ENCODE measurements around the gene MAN1B1. TPM values are rescaled to one million over a fixed set of nuclear protein-coding genes. Genes with fewer than 3 reads are reported as not detected.

Gene MAN1B1
- total and polyA plus RNA-seq, 2 donors (not counting 3 experiments of a cell fraction or from before 2014, with no cell fraction given): 75.3 to 83.3 TPM

DNA sequence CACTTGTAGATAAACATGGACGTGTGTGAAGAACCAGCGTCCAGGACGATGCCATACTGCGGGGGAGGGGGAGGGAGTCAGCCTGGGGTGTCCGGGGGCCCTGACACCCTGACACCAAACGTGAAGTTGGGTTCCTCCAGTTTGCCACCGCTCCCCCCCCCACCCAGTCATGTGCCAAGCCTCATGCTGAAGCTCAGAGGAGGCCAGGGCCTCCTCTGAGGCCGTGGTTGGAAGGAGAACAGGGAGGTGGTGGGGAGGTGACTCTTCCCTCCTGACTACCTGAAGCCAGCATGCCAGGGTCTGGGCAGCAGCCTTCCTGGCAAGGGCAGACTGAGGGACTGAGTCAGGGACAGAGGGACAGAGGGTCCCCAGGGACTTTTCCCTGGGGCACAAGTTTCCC, 34.5 kb upstream of the MAN1B1 start:
- Histone ChIP-seq H3K79me2 (ENCODE audit: control insufficient read depth, insufficient read depth, low read length) (no peaks in the 10 kb centered on the region), H3K9me3 (replicated peaks; ENCODE audit: control insufficient read depth, insufficient read depth, low read length) (no peaks in the 10 kb centered on the region), H3K9me1 (replicated peaks; ENCODE audit: control insufficient read depth, extremely low read depth, insufficient read depth, low read length) (no peaks in the 10 kb centered on the region), H2AFZ (ENCODE audit: low read depth, low read length) (no peak overlapping the region), H3K27me3 (ENCODE audit: control insufficient read depth in 2 of 2, insufficient read depth in 2 of 2, low read length in 2 of 2) (peaks cover 8 to 21% of the 10 kb centered on the region in 2 experiments), H4K20me1 (replicated peaks; ENCODE audit: control insufficient read depth, extremely low read depth, insufficient read depth, low read length) (no peaks in the 10 kb centered on the region), H3K4me3 (replicated peaks in 1 of 3; ENCODE audit: insufficient read depth in 1 of 3, low read depth in 1 of 3, low read length in 3 of 3) (no peak overlapping the region), H3K4me2 (ENCODE audit: insufficient read depth, low read length) (no peak overlapping the region), H3K9ac (replicated peaks; ENCODE audit: extremely low read depth, insufficient read depth, low read length) (no peak overlapping the region), H3K27ac (ENCODE audit: insufficient read depth, low read depth, low read length) (no peak overlapping the region), H3K4me1 (ENCODE audit: control insufficient read depth, extremely low read depth, insufficient read depth, low read length) (no peaks in the 10 kb centered on the region), H3K36me3 (ENCODE audit: control insufficient read depth in 2 of 2, extremely low read depth in 1 of 2, insufficient read depth in 2 of 2, low read length in 2 of 2) (no peaks in the 10 kb centered on the region)
- CTCF ChIA-PET: interaction anchor here (0.9 to 2.0 kb wide), 5 partner anchors 12 to 23 kb away, joined by 3 to 12 read pairs (median 7); no protein-coding TSS in a partner anchor
- intact Hi-C loops (cut with micrococcal nuclease): no loop called here
- dilution Hi-C loops (cut with MboI; ENCODE audit: extremely low pct_ligation_motif_present, low sequenced_read_pairs): no loop called here
- DNase-seq (ENCODE audit: low read depth, low spot score): no peak
- TF ChIP-seq FOS (IDR thresholded peaks at IDR 0.05; ENCODE audit: borderline replicate concordance, insufficient read depth, low read length) (no peak), EZH2 (IDR thresholded peaks at IDR 0.05; ENCODE audit: borderline replicate concordance, low read depth, low read length, severe bottlenecking) (no peak)
- TF ChIP-seq, protein P1, sequence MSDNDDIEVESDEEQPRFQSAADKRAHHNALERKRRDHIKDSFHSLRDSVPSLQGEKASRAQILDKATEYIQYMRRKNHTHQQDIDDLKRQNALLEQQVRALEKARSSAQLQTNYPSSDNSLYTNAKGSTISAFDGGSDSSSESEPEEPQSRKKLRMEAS (IDR thresholded peaks at IDR 0.05; ENCODE audit: insufficient read depth, insufficient read length): no peak
- POLR2A ChIA-PET: no interaction called here
- no peak for FAIRE-seq
- no TSS peak for BruUV-seq (replicated peaks)

- ChIA-PET CTCF (interaction anchor here (0.9 to 2.0 kb wide), 5 partner anchors 11 to 24 kb away, joined by 3 to 12 read pairs (median 7); no protein-coding TSS in a partner anchor), POLR2A (no interaction called here)
- Histone ChIP-seq H3K27me3 (ENCODE audit: control insufficient read depth in 2 of 2, insufficient read depth in 2 of 2, low read length in 2 of 2) (peaks cover 8 to 21% of the 10 kb centered on the region in 2 experiments), H3K9me1 (replicated peaks; ENCODE audit: control insufficient read depth, extremely low read depth, insufficient read depth, low read length) (no peaks in the 10 kb centered on the region), H3K36me3 (ENCODE audit: control insufficient read depth in 2 of 2, extremely low read depth in 1 of 2, insufficient read depth in 2 of 2, low read length in 2 of 2) (no peaks in the 10 kb centered on the region), H2AFZ (ENCODE audit: low read depth, low read length) (no peak overlapping the region), H3K4me1 (ENCODE audit: control insufficient read depth, extremely low read depth, insufficient read depth, low read length) (no peaks in the 10 kb centered on the region), H4K20me1 (replicated peaks; ENCODE audit: control insufficient read depth, extremely low read depth, insufficient read depth, low read length) (no peaks in the 10 kb centered on the region), H3K9me3 (replicated peaks; ENCODE audit: control insufficient read depth, insufficient read depth, low read length) (no peaks in the 10 kb centered on the region), H3K79me2 (ENCODE audit: control insufficient read depth, insufficient read depth, low read length) (no peaks in the 10 kb centered on the region), H3K9ac (replicated peaks; ENCODE audit: extremely low read depth, insufficient read depth, low read length) (no peak overlapping the region), H3K4me2 (ENCODE audit: insufficient read depth, low read length) (no peak overlapping the region), H3K4me3 (replicated peaks in 1 of 3; ENCODE audit: insufficient read depth in 1 of 3, low read depth in 1 of 3, low read length in 3 of 3) (no peak overlapping the region), H3K27ac (ENCODE audit: insufficient read depth, low read depth, low read length) (no peak overlapping the region)
- DNase-seq (ENCODE audit: low read depth, low spot score) (no peak), FAIRE-seq (no peak)
- no TSS peak for BruUV-seq (replicated peaks)
- TF ChIP-seq EZH2 (IDR thresholded peaks at IDR 0.05; ENCODE audit: borderline replicate concordance, low read depth, low read length, severe bottlenecking) (peak; percentile 97), JUN (IDR thresholded peaks at IDR 0.05; ENCODE audit: borderline replicate concordance, insufficient read depth, insufficient read length, low read depth) (no peak)
- dilution Hi-C loops (cut with MboI; ENCODE audit: extremely low pct_ligation_motif_present, low sequenced_read_pairs): no loop called here
- intact Hi-C loops (cut with micrococcal nuclease): no loop called here
These were observed 33.5 kb upstream of the MAN1B1 start for GRCh38 chr9:137052998-137053943.

Measured in endothelial cell of umbilical vein (primary cell).